ENCODE measurements around the gene GALT. TPM values are rescaled to one million over a fixed set of nuclear protein-coding genes. Genes with fewer than 3 reads are reported as not detected.

Gene GALT
- total and polyA plus RNA-seq, 2 of the 13 experiments (the other 11 are each of a cell fraction or from before 2014, with no cell fraction given), result 40.4 to 46.3 TPM

DNA sequence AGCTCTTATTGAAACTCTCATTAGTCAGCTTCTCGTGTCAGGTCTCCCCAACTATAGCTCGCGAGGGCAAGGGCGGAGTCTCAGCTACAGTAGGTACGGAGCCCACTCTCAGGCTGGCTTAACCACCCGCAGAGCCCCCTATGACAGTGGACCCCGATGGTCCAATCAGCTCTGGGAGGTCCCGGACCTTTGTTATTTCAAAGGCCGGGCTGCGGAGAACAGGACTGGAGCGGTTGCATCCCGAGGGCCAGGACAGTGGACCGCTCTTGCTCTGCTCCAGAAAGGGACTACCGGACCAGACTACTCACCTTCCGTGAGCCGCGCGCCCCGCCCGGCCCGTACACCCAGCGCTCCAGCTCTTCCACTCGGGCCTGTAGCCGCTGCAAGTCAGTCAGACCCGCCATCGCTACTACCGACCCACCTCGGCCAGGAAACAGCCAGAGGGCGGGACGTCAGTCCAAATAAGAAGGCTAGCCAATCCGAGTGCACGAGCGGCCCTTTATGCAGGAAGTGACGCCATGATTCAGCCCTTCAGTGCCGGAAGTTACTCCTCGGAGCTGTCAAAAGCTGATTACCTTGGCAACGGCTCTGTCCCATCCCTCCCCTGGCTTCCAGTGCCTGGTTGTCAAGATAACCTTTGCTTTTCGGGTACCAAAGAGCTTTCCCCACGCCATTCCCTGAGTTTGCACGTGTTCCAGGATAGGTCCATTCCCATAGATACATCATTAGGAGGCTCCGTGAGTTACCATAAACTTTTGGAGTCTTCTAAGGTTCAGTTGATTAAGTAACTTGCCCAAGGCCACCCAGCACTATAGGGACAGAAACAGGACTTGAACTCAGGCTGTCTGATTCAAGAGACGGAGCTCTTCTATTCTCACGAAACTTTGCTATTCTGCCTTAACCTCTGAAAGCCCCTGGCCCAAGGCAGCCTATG is 26.1 kb upstream of the GALT start, which contains the start of gene DCTN3 (continued):
- TF ChIP-seq, protein P1, sequence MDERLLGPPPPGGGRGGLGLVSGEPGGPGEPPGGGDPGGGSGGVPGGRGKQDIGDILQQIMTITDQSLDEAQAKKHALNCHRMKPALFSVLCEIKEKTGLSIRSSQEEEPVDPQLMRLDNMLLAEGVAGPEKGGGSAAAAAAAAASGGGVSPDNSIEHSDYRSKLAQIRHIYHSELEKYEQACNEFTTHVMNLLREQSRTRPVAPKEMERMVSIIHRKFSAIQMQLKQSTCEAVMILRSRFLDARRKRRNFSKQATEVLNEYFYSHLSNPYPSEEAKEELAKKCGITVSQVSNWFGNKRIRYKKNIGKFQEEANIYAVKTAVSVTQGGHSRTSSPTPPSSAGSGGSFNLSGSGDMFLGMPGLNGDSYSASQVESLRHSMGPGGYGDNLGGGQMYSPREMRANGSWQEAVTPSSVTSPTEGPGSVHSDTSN (CRISPR knock-in tag; IDR thresholded peaks at IDR 0.05), result peak; percentile 54; the same call in 1 of the 2 replicates
- TF ChIP-seq KDM5A (IDR thresholded peaks at IDR 0.05; ENCODE audit: borderline replicate concordance, low read length) (peak; percentile 75), ZNF563 (CRISPR knock-in tag; IDR thresholded peaks at IDR 0.05) (no peak), TBL1XR1 (IDR thresholded peaks at IDR 0.05; ENCODE audit: borderline replicate concordance, low read length, partially characterized antibody) (no peak), PTBP1 (IDR thresholded peaks at IDR 0.05; ENCODE audit: low read depth, low read length, poor library complexity, severe bottlenecking) (no peak), THYN1 (CRISPR knock-in tag; IDR thresholded peaks at IDR 0.05; ENCODE audit: borderline replicate concordance, low read depth) (no peak)
- TF ChIP-seq, protein P2, sequence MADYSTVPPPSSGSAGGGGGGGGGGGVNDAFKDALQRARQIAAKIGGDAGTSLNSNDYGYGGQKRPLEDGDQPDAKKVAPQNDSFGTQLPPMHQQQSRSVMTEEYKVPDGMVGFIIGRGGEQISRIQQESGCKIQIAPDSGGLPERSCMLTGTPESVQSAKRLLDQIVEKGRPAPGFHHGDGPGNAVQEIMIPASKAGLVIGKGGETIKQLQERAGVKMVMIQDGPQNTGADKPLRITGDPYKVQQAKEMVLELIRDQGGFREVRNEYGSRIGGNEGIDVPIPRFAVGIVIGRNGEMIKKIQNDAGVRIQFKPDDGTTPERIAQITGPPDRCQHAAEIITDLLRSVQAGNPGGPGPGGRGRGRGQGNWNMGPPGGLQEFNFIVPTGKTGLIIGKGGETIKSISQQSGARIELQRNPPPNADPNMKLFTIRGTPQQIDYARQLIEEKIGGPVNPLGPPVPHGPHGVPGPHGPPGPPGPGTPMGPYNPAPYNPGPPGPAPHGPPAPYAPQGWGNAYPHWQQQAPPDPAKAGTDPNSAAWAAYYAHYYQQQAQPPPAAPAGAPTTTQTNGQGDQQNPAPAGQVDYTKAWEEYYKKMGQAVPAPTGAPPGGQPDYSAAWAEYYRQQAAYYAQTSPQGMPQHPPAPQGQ (CRISPR knock-in tag; IDR thresholded peaks at IDR 0.05; ENCODE audit: borderline replicate concordance), result no peak
- TF ChIP-seq, protein P3, sequence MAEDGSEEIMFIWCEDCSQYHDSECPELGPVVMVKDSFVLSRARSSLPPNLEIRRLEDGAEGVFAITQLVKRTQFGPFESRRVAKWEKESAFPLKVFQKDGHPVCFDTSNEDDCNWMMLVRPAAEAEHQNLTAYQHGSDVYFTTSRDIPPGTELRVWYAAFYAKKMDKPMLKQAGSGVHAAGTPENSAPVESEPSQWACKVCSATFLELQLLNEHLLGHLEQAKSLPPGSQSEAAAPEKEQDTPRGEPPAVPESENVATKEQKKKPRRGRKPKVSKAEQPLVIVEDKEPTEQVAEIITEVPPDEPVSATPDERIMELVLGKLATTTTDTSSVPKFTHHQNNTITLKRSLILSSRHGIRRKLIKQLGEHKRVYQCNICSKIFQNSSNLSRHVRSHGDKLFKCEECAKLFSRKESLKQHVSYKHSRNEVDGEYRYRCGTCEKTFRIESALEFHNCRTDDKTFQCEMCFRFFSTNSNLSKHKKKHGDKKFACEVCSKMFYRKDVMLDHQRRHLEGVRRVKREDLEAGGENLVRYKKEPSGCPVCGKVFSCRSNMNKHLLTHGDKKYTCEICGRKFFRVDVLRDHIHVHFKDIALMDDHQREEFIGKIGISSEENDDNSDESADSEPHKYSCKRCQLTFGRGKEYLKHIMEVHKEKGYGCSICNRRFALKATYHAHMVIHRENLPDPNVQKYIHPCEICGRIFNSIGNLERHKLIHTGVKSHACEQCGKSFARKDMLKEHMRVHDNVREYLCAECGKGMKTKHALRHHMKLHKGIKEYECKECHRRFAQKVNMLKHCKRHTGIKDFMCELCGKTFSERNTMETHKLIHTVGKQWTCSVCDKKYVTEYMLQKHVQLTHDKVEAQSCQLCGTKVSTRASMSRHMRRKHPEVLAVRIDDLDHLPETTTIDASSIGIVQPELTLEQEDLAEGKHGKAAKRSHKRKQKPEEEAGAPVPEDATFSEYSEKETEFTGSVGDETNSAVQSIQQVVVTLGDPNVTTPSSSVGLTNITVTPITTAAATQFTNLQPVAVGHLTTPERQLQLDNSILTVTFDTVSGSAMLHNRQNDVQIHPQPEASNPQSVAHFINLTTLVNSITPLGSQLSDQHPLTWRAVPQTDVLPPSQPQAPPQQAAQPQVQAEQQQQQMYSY (CRISPR knock-in tag; IDR thresholded peaks at IDR 0.05), result no peak
- TF ChIP-seq, protein P4, sequence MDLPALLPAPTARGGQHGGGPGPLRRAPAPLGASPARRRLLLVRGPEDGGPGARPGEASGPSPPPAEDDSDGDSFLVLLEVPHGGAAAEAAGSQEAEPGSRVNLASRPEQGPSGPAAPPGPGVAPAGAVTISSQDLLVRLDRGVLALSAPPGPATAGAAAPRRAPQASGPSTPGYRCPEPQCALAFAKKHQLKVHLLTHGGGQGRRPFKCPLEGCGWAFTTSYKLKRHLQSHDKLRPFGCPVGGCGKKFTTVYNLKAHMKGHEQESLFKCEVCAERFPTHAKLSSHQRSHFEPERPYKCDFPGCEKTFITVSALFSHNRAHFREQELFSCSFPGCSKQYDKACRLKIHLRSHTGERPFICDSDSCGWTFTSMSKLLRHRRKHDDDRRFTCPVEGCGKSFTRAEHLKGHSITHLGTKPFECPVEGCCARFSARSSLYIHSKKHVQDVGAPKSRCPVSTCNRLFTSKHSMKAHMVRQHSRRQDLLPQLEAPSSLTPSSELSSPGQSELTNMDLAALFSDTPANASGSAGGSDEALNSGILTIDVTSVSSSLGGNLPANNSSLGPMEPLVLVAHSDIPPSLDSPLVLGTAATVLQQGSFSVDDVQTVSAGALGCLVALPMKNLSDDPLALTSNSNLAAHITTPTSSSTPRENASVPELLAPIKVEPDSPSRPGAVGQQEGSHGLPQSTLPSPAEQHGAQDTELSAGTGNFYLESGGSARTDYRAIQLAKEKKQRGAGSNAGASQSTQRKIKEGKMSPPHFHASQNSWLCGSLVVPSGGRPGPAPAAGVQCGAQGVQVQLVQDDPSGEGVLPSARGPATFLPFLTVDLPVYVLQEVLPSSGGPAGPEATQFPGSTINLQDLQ (CRISPR knock-in tag; IDR thresholded peaks at IDR 0.05), result no peak
- TF ChIP-seq, protein P5, sequence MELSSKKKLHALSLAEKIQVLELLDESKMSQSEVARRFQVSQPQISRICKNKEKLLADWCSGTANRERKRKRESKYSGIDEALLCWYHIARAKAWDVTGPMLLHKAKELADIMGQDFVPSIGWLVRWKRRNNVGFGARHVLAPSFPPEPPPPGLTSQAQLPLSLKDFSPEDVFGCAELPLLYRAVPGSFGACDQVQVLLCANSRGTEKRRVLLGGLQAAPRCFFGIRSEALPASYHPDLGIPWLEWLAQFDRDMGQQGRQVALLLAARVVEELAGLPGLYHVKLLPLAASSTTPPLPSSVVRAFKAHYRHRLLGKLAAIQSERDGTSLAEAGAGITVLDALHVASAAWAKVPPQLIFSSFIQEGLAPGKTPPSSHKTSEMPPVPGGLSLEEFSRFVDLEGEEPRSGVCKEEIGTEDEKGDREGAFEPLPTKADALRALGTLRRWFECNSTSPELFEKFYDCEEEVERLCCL (CRISPR knock-in tag; IDR thresholded peaks at IDR 0.05; ENCODE audit: borderline replicate concordance), result no peak
- TF ChIP-seq, protein P6, sequence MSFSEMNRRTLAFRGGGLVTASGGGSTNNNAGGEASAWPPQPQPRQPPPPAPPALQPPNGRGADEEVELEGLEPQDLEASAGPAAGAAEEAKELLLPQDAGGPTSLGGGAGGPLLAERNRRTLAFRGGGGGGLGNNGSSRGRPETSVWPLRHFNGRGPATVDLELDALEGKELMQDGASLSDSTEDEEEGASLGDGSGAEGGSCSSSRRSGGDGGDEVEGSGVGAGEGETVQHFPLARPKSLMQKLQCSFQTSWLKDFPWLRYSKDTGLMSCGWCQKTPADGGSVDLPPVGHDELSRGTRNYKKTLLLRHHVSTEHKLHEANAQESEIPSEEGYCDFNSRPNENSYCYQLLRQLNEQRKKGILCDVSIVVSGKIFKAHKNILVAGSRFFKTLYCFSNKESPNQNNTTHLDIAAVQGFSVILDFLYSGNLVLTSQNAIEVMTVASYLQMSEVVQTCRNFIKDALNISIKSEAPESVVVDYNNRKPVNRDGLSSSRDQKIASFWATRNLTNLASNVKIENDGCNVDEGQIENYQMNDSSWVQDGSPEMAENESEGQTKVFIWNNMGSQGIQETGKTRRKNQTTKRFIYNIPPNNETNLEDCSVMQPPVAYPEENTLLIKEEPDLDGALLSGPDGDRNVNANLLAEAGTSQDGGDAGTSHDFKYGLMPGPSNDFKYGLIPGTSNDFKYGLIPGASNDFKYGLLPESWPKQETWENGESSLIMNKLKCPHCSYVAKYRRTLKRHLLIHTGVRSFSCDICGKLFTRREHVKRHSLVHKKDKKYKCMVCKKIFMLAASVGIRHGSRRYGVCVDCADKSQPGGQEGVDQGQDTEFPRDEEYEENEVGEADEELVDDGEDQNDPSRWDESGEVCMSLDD (CRISPR knock-in tag; IDR thresholded peaks at IDR 0.05; ENCODE audit: borderline replicate concordance), result no peak

All from HepG2 (cell line).